Kidney (tissue), 14 donors: ENCODE measurements around the gene C17orf75. TPM values are rescaled to one million over a fixed set of nuclear protein-coding genes. Genes with fewer than 3 reads are reported as not detected.

Source experiments
- DNase-seq, 5 donors: peaks; one replicate each; pipeline ENCODE4 v3.0.0-alpha.2; 2013 to 2020
- FAIRE-seq: peaks from 2 replicates; lab custom pipeline; 2012; peaks lifted over from hg19 to GRCh38; lab: Jason Lieb, UNC
- H3K27ac ChIP-seq, 2 donors: one replicate each; pipeline ENCODE4 v1.7.0; 2013; ENCODE audit warnings: low read depth in 2 of 2, low read length in 2 of 2, inconsistent platforms in 1 of 2
- H3K27me3 ChIP-seq: one replicate; pipeline ENCODE4 v1.7.1; 2013; ENCODE audit warnings: low read length, inconsistent platforms; ENCODE audit not compliant: control insufficient read depth, insufficient read depth
- H3K36me3 ChIP-seq, 3 donors: one replicate each; pipeline versions ENCODE4 v1.7.0 to v1.7.1; 2013; ENCODE audit warnings: low read length in 3 of 3, control low read depth in 1 of 3, inconsistent platforms in 1 of 3; ENCODE audit not compliant: insufficient read depth in 3 of 3, control insufficient read depth in 2 of 3
- H3K4me1 ChIP-seq, 3 donors: one replicate each; pipeline versions ENCODE4 v1.7.0 to v1.7.1; 2013; ENCODE audit warnings: low read length in 3 of 3, inconsistent platforms in 1 of 3, low read depth in 1 of 3; ENCODE audit not compliant: control insufficient read depth in 2 of 3, insufficient read depth in 2 of 3
- H3K4me3 ChIP-seq, 3 donors: one replicate each; pipeline versions ENCODE4 v1.7.0 to v1.8.1; 2013; ENCODE audit warnings: low read length in 3 of 3, control low read depth in 1 of 3, inconsistent platforms in 1 of 3
- H3K9ac ChIP-seq, 3 donors: one replicate each; pipeline versions ENCODE4 v1.7.0 to v1.7.1; 2013; ENCODE audit warnings: low read length in 3 of 3, control low read depth in 1 of 3, inconsistent platforms in 1 of 3
- H3K9me3 ChIP-seq, 3 donors: one replicate each; pipeline versions ENCODE4 v1.7.0 to v1.7.1; 2013; ENCODE audit warnings: low read length in 3 of 3, control low read depth in 1 of 3, inconsistent platforms in 1 of 3; ENCODE audit not compliant: control insufficient read depth in 2 of 3, insufficient read depth in 1 of 3
- intact Hi-C: fragments of 100-400 bp; cut with DNase I; formaldehyde crosslinking; loops from one replicate; pipeline ENCODE4 v1.11.1; 2022
- polyA plus RNA-seq: library from polyadenylated mRNA; stranded (reverse); fragments of 350-450 nt; fragmentation: Illumina TruSeq; extraction: RNeasy Lipid Tissue Mini Kit (QIAGEN cat#74804); gene quantifications from one replicate; pipeline ENCODE4 v1.2.3, GENCODE V29; 2014; ENCODE audit warnings: low read depth, low replicate concordance; ENCODE audit not compliant: insufficient read depth
- total RNA-seq: library from RNA; stranded (reverse); fragmentation: NEBNext Ultra II Directional; extraction: Animal tissue kit (Norgen Biotek cat#: 25700); gene quantifications from one replicate; pipeline ENCODE4 v1.2.1, GENCODE V29; 2021
- TF ChIP-seq, protein P1 (sequence below): IDR thresholded peaks from 3 replicates; pipeline ENCODE4 v1.5.1; 2012; ENCODE audit warnings: mild to moderate bottlenecking, moderate library complexity, borderline replicate concordance; ENCODE audit not compliant: insufficient read depth; ENCODE audit errors: extremely low read depth
- donor health status: control.
- donor health status: control.
- donor health status: control.
- donor health status: control.
- donor health status: control.
- donor health status: DM: yes; HTN: yes; CAD: no.
- donor health status: Normal renal cell carcinoma (clear cell type).

C17orf75 gene
- total and polyA plus RNA-seq, 2 donors from 2014 or later, result 19.4 to 31.6 TPM

DNA sequence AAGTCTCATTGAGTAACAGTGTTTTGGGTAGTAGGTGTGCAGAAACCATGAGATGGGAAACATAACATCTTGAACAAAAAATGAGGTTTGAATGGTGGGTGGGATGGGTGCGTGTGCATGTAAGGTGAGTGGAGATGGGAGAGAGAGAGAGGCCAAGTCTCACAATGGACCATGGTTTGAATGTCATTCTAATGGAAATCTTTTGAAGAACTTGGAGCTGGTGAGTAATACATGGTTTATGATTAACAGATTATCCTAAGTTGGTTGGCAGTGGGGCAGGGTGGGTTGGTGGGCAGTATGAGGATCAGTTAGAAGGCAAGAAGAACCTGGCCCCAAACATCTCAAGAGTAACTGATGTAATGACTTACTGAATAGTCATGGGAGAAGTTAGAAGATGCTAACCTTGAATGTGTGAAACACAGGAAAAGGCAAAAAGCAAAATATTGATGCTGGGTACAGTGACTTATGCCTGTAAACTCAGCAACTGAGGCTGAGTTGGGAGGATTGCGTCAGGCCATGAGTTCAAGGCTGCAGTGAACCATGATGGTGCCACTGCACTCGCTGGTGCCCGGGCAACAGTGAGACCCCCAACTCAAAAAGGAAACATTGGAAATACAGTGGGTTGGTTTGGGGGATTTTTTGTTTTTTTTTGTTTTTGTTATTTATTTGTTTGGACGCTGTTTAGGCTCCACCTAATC is 40.7 kb upstream of the C17orf75 start:
- TF ChIP-seq, protein P1, sequence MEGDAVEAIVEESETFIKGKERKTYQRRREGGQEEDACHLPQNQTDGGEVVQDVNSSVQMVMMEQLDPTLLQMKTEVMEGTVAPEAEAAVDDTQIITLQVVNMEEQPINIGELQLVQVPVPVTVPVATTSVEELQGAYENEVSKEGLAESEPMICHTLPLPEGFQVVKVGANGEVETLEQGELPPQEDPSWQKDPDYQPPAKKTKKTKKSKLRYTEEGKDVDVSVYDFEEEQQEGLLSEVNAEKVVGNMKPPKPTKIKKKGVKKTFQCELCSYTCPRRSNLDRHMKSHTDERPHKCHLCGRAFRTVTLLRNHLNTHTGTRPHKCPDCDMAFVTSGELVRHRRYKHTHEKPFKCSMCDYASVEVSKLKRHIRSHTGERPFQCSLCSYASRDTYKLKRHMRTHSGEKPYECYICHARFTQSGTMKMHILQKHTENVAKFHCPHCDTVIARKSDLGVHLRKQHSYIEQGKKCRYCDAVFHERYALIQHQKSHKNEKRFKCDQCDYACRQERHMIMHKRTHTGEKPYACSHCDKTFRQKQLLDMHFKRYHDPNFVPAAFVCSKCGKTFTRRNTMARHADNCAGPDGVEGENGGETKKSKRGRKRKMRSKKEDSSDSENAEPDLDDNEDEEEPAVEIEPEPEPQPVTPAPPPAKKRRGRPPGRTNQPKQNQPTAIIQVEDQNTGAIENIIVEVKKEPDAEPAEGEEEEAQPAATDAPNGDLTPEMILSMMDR, result no peak
- peaks cover 2 to 5% (median 4%) of the 10 kb centered on the region in 3 donors for H3K4me1 ChIP-seq
- H3K36me3 ChIP-seq, result peaks cover 7 to 27% (median 8%) of the 10 kb centered on the region in 3 donors
- H3K27me3 ChIP-seq, result no peaks in the 10 kb centered on the region
- no peak overlapping the region for H3K9ac ChIP-seq
- DNase-seq (no peak), FAIRE-seq (no peak)
- no peaks in the 10 kb centered on the region for H3K9me3 ChIP-seq
- no peak overlapping the region for H3K27ac ChIP-seq
- no peak overlapping the region for H3K4me3 ChIP-seq
- intact Hi-C loops, result no loop called here

DNA sequence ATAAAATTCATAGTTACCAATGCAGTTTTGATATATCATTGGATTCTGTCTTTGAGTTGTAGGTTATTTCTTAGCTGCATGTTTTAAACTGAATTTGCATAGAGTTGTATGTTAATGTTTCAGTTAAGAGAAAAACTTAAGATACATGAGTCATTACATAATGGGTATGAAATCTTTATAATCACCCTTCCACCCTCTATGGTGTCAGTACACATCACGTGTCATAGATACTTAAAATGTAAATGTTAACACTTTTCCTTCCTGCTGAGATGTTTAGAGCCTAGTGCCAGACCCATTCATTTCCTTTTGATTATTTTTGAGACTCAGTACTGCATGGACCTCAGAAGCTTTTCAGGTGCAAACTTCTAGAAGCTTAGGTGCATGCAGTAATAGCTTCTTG is 28.5 kb upstream of the C17orf75 start:
- TF ChIP-seq, protein P1, result no peak
- no peak for DNase-seq
- H3K9ac ChIP-seq, result no peak overlapping the region
- H3K4me1 ChIP-seq, result no peaks in the 10 kb centered on the region
- H3K36me3 ChIP-seq, result peaks cover 25 to 70% (median 35%) of the 10 kb centered on the region in 3 donors
- no peak overlapping the region for H3K4me3 ChIP-seq
- H3K27me3 ChIP-seq, result no peaks in the 10 kb centered on the region
- FAIRE-seq, result no peak
- H3K9me3 ChIP-seq, result no peaks in the 10 kb centered on the region
- intact Hi-C loops, result no loop called here
- no peak overlapping the region for H3K27ac ChIP-seq

DNA sequence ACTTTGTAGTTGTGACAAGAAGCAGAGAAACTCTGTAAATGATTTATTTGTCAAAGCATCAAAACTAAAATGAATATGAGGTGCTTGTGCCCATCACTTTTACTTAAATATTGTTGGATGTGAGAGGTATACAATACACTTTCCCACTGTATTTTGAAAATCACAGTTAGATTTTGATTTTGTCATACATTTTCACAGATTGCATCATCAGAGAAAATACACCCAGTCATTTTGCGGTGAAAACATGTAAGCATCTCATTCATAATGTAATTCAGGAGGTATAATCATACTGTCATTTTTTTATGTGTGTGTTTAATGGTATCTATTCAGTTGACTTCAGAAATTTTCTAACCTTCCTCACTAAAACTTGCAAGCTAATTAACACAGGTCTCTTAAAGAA is 19.3 kb upstream of the C17orf75 start:
- TF ChIP-seq, protein P1, result no peak
- Histone ChIP-seq H3K9me3 (no peaks in the 10 kb centered on the region), H3K36me3 (peaks cover 16 to 66% (median 39%) of the 10 kb centered on the region in 3 donors), H3K9ac (no peak overlapping the region), H3K27me3 (no peaks in the 10 kb centered on the region), H3K4me1 (no peaks in the 10 kb centered on the region), H3K27ac (no peak overlapping the region), H3K4me3 (no peak overlapping the region)
- no peak for FAIRE-seq
- no peak for DNase-seq
- intact Hi-C loops, result no loop called here
